Loucy (cell line): Measurements from ENCODE around the gene PGBD1.

Experiments used
- H2AFZ ChIP-seq: fragments of 200-600 bp; sonication (generic); 2 replicates; pipeline ENCODE4 v1.6.0; 2016; ENCODE audit warnings: antibody characterized with exemption, mild to moderate bottlenecking, low read length, moderate library complexity
- H3F3A ChIP-seq: fragments of 200-600 bp; 2 replicates; pipeline ENCODE4 v1.6.0; 2016; ENCODE audit warnings: antibody characterized with exemption, low read depth, mild to moderate bottlenecking
- H3K27me3 ChIP-seq: fragments of 200-600 bp; sonication (generic); 2 replicates; pipeline ENCODE4 v1.6.1; 2014; ENCODE audit warnings: low read length, mild to moderate bottlenecking; ENCODE audit not compliant: insufficient read depth, poor library complexity, severe bottlenecking
- H3K36me3 ChIP-seq: fragments of 200-600 bp; sonication (generic); 2 replicates; pipeline ENCODE4 v1.6.1; 2016; ENCODE audit warnings: low read length; ENCODE audit not compliant: insufficient read depth
- H3K4me1 ChIP-seq: fragments of 200-600 bp; sonication (generic); 2 replicates; pipeline ENCODE4 v1.5.1; 2014; ENCODE audit warnings: low read length, mild to moderate bottlenecking; ENCODE audit not compliant: insufficient read depth, poor library complexity, severe bottlenecking
- H3K4me2 ChIP-seq: fragments of 200-600 bp; sonication (generic); 2 replicates; pipeline ENCODE4 v1.6.0; 2014; ENCODE audit warnings: antibody characterized with exemption, low read length, low read depth, mild to moderate bottlenecking; ENCODE audit not compliant: poor library complexity, severe bottlenecking
- H3K4me3 ChIP-seq: fragments of 200-600 bp; sonication (generic); 2 replicates; pipeline ENCODE4 v1.5.1; 2014; ENCODE audit warnings: low read length, mild to moderate bottlenecking, mixed read lengths; ENCODE audit not compliant: poor library complexity, severe bottlenecking
- H3K79me2 ChIP-seq: fragments of 200-600 bp; sonication (generic); 2 replicates; pipeline ENCODE4 v1.6.1; 2014; ENCODE audit warnings: low read length; ENCODE audit not compliant: insufficient read depth
- H3K9ac ChIP-seq: fragments of 200-600 bp; sonication (generic); 2 replicates; pipeline ENCODE4 v1.6.0; 2014; ENCODE audit warnings: mild to moderate bottlenecking, low read depth, low read length, moderate library complexity; ENCODE audit not compliant: poor library complexity, severe bottlenecking
- H3K9me2 ChIP-seq: fragments of 200-600 bp; sonication (generic); replicated peaks from 2 replicates; pipeline ENCODE4 v1.6.1; 2016; ENCODE audit warnings: low read depth, low read length, mixed read lengths
- H3K9me3 ChIP-seq: fragments of 200-600 bp; sonication (generic); 2 replicates; pipeline ENCODE4 v1.6.1; 2014; ENCODE audit warnings: mild to moderate bottlenecking, antibody characterized with exemption, low read length, low read depth; ENCODE audit not compliant: insufficient read depth
- H4K20me1 ChIP-seq: fragments of 200-600 bp; sonication (generic); 2 replicates; pipeline ENCODE4 v1.6.0; 2014; ENCODE audit warnings: antibody characterized with exemption, low read length, mild to moderate bottlenecking; ENCODE audit not compliant: insufficient read depth, poor library complexity, severe bottlenecking
- CTCF ChIP-seq: fragments of 200-600 bp; sonication (generic); conservative IDR thresholded peaks from 2 replicates; pipeline ENCODE4 v1.5.1; 2014; ENCODE audit warnings: mild to moderate bottlenecking, antibody characterized with exemption, low read length
- EZH2phosphoT487 ChIP-seq: fragments of 200-600 bp; IDR thresholded peaks from 2 replicates; pipeline ENCODE4 v1.6.1; 2018; ENCODE audit warnings: antibody characterized with exemption, mild to moderate bottlenecking, moderate library complexity, borderline replicate concordance

The PGBD1 gene

DNA sequence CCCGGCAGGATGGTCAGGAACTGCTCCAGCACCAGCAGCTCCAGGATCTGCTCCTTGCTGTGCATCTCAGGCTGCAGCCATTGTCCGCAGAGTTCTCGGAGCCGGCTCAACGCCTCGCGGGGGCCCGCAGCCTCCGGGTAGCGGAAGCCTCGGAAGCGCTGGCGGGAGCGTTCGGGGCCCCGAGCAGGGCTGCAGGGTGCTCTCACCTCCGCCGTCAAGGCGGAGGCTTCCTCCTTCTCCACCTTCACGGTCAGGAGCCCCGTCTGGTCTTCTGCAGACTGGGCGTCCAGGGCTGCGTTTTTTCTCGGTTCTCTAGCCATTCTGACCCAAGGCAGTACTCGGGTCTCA is 29.7 kb upstream of the PGBD1 start:
- peaks cover 21% of the 10 kb centered on the region for H3K4me1 ChIP-seq
- H3K36me3 ChIP-seq: peaks cover 3% of the 10 kb centered on the region; the same call in 1 of the 2 replicates
- no peaks in the 10 kb centered on the region for H3K9me2 ChIP-seq
- peaks cover 31% of the 10 kb centered on the region for H3K79me2 ChIP-seq
- peak overlapping the region; percentile 99 for H3K4me3 ChIP-seq
- H2AFZ ChIP-seq: peak overlapping the region; percentile 96
- H3K4me2 ChIP-seq: peak overlapping the region; percentile 88
- H3K9me3 ChIP-seq: no peaks in the 10 kb centered on the region
- TF ChIP-seq CTCF: no peak
- no peaks in the 10 kb centered on the region for H4K20me1 ChIP-seq
- H3F3A ChIP-seq: no peaks in the 10 kb centered on the region
- H3K27me3 ChIP-seq: no peaks in the 10 kb centered on the region
- H3K9ac ChIP-seq: peak overlapping the region; percentile 81

GRCh38 chr6:28252009-28252975 is 29.1 kb upstream of the PGBD1 start, which contains the start of gene ZKSCAN4:
Gene ZKSCAN4, minus strand, starts transcription at chr6:28252269. Its CDS starts 289 bp downstream, at chr6:28251980.
- H3K4me3 ChIP-seq: peak within 1 kb of the TSS; percentile 99

DNA sequence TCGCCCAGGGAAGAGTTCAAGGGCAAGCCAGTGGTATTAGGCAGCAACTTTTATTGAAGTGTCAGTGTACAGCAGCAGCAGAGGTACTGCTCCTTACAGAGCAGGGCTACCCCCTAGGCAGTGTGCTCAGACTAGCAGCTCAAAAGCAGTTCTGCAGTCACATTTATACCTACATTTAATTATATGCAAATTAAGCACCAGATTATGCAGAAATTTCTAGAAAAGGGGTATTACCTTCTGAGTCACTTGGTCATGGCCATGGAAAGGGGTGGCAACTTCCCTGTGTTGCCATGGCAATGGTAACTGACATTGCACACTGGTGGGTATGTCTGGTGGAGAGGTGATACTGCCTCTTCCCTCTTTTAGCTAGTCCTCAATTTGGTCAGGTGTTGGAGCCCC is 27.3 kb upstream of the PGBD1 start:
- Histone ChIP-seq H4K20me1 (no peaks in the 10 kb centered on the region), H3K4me3 (no peak overlapping the region), H3K27me3 (no peaks in the 10 kb centered on the region), H3K9me3 (no peaks in the 10 kb centered on the region), H3K4me1 (peaks cover 19% of the 10 kb centered on the region), H3K9me2 (no peaks in the 10 kb centered on the region), H3K4me2 (no peak overlapping the region), H3F3A (no peaks in the 10 kb centered on the region), H2AFZ (0 out of 2 replicates have a peak overlapping the region, but pooled peaks have one; percentile 24), H3K9ac (no peak overlapping the region), H3K79me2 (peaks cover 31% of the 10 kb centered on the region), H3K36me3 (no peaks in the 10 kb centered on the region)
- no peak for TF ChIP-seq CTCF
- no peak for TF ChIP-seq EZH2phosphoT487

More at GRCh38 chr6:28252009-28252975, 29.1 kb upstream of the PGBD1 start, which contains the start of gene ZKSCAN4:
- H4K20me1 ChIP-seq: no peaks in the 10 kb centered on the region
- no peaks in the 10 kb centered on the region for H3K36me3 ChIP-seq
- H2AFZ ChIP-seq: peak within 1 kb of the TSS; percentile 96
- H3K4me2 ChIP-seq: peak within 1 kb of the TSS; percentile 88
- H3K9ac ChIP-seq: peak within 1 kb of the TSS; percentile 81
- peaks cover 21% of the 10 kb centered on the region for H3K4me1 ChIP-seq
- H3K9me2 ChIP-seq: no peaks in the 10 kb centered on the region
- H3K79me2 ChIP-seq: peaks cover 31% of the 10 kb centered on the region
- no peaks in the 10 kb centered on the region for H3K27me3 ChIP-seq
- TF ChIP-seq EZH2phosphoT487: no peak
- no peak for TF ChIP-seq CTCF
- H3F3A ChIP-seq: no peaks in the 10 kb centered on the region
- H3K9me3 ChIP-seq: no peaks in the 10 kb centered on the region
